GM12891 (cell line): ENCODE measurements around the gene VARS2.

Experiments
- DNase-seq: peaks from one replicate; pipeline ENCODE4 v3.0.0; 2011; ENCODE audit warnings: low spot score; ENCODE audit not compliant: insufficient read length
- FAIRE-seq: peaks from 2 replicates; lab custom pipeline; 2011; peaks lifted over from hg19 to GRCh38; lab: Jason Lieb, UNC
- PAX5 ChIP-seq: IDR thresholded peaks from 2 replicates; pipeline ENCODE4 v1.6.1; 2011; ENCODE audit warnings: low read length, moderate library complexity, mild to moderate bottlenecking; ENCODE audit not compliant: insufficient read depth, severe bottlenecking
- POLR2A ChIP-seq: IDR thresholded peaks from 2 replicates; pipeline ENCODE4 v1.6.1; 2011; ENCODE audit warnings: low read depth, low read length, control low read depth
- POLR2AphosphoS5 ChIP-seq: IDR thresholded peaks from 2 replicates; pipeline ENCODE4 v1.6.1; 2011; ENCODE audit warnings: low read depth, low read length, control low read depth
- POU2F2 ChIP-seq: IDR thresholded peaks from 2 replicates; pipeline ENCODE4 v1.6.1; 2011; ENCODE audit warnings: low read depth, mild to moderate bottlenecking, control low read depth, low read length, moderate library complexity
- SPI1 ChIP-seq: IDR thresholded peaks from 2 replicates; pipeline ENCODE4 v1.6.1; 2011; ENCODE audit warnings: low read depth, low read length, control low read depth
- TAF1 ChIP-seq: IDR thresholded peaks from 2 replicates; pipeline ENCODE4 v1.6.1; 2011; ENCODE audit warnings: low read depth, low read length, control low read depth

VARS2 gene

GRCh38 chr6:30889921-30890645, 24.0 kb upstream of the VARS2 start:
- TF ChIP-seq PAX5 (no peak), POLR2AphosphoS5 (no peak), POU2F2 (no peak), POLR2A (no peak), SPI1 (no peak), TAF1 (no peak)
- DNase-seq (no peak), FAIRE-seq (no peak)

GRCh38 chr6:30890646-30891449, 23.2 kb upstream of the VARS2 start:
- FAIRE-seq = no peak
- TF ChIP-seq SPI1 = no peak
- TF ChIP-seq PAX5 = no peak
- TF ChIP-seq TAF1 = no peak
- no peak for TF ChIP-seq POLR2A
- TF ChIP-seq POLR2AphosphoS5 = no peak
- no peak for TF ChIP-seq POU2F2
- no peak for DNase-seq

- TF ChIP-seq TAF1 (no peak), POLR2AphosphoS5 (no peak), PAX5 (no peak), POLR2A (no peak), SPI1 (no peak), POU2F2 (no peak)
- FAIRE-seq (no peak), DNase-seq (no peak)
Measured at GRCh38 chr6:30891450-30891723, 22.7 kb upstream of the VARS2 start.

DNA sequence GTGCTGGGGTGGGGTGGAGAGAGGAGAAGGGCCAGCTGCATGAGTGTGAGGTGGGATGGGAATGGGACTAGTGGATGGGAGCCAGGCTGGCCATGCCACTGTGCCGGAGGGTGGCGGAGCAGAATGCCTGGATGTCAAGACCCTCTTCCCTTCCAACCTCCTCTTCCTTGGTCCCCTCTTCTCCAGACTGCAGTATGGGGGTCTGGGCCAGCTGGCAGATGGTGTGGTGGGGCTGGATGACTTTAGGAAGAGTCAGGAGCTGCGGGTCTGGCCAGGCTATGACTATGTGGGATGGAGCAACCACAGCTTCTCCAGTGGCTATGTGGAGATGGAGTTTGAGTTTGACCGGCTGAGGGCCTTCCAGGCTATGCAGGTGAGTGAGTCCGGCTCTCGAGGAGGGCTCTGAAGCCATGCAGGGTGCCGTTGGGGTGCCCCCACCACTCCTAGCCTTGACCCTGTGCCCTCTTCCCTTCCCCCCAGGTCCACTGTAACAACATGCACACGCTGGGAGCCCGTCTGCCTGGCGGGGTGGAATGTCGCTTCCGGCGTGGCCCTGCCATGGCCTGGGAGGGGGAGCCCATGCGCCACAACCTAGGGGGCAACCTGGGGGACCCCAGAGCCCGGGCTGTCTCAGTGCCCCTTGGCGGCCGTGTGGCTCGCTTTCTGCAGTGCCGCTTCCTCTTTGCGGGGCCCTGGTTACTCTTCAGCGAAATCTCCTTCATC, 22.1 kb upstream of the VARS2 start:
- FAIRE-seq = no peak
- TF ChIP-seq TAF1 (no peak), POLR2AphosphoS5 (no peak), SPI1 (no peak), POU2F2 (no peak), POLR2A (no peak), PAX5 (no peak)

DNA sequence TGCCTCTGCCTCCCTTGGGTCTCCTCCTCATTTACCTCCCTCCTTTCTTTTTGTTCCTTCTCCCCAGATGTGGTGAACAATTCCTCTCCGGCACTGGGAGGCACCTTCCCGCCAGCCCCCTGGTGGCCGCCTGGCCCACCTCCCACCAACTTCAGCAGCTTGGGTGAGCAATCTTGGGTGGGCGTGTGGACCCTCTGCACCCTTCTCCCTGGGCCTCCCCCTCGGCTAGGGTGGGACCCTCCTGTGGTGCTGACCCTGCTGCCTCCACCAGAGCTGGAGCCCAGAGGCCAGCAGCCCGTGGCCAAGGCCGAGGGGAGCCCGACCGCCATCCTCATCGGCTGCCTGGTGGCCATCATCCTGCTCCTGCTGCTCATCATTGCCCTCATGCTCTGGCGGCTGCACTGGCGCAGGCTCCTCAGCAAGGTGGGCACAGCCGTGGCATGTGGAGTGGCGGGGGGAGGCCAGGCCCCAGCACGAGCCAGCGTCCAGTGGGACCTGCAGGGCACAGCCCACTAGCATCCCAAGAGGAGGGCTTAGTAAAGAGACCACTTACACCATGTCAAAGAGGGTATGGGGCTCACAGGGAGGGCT, 20.9 kb upstream of the VARS2 start:
- no peak for FAIRE-seq

More for the DNA sequence above, 22.1 kb upstream of the VARS2 start:
- no peak for DNase-seq

GRCh38 chr6:30893666-30894065, 20.4 kb upstream of the VARS2 start:
- DNase-seq = no peak
- TF ChIP-seq SPI1 = no peak
- TF ChIP-seq POLR2A = no peak
- TF ChIP-seq POU2F2 = no peak
- no peak for TF ChIP-seq POLR2AphosphoS5
- no peak for TF ChIP-seq PAX5
- FAIRE-seq = no peak

More for the DNA sequence above, 20.9 kb upstream of the VARS2 start:
- TF ChIP-seq PAX5 (no peak), TAF1 (no peak), POLR2AphosphoS5 (no peak), POLR2A (no peak), SPI1 (no peak), POU2F2 (no peak)
- no peak for DNase-seq

DNA sequence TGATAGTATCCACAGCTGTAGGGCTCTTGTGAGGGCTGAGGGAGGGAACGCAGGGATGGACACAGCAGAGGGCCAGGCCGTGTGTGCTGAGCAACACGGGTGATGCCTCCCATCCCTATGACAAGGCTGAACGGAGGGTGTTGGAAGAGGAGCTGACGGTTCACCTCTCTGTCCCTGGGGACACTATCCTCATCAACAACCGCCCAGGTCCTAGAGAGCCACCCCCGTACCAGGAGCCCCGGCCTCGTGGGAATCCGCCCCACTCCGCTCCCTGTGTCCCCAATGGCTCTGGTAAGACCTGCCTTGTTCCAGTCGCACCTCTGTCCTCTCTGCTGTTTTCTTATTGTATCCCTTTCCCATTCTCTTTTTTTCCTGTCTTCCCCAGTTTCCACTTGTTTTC, 19.7 kb upstream of the VARS2 start:
- no peak for FAIRE-seq
- no peak for TF ChIP-seq POLR2AphosphoS5
- TF ChIP-seq PAX5 = no peak
- TF ChIP-seq SPI1 = no peak
- no peak for TF ChIP-seq POLR2A
- no peak for TF ChIP-seq POU2F2
- no peak for TF ChIP-seq TAF1
- no peak for DNase-seq

DNA sequence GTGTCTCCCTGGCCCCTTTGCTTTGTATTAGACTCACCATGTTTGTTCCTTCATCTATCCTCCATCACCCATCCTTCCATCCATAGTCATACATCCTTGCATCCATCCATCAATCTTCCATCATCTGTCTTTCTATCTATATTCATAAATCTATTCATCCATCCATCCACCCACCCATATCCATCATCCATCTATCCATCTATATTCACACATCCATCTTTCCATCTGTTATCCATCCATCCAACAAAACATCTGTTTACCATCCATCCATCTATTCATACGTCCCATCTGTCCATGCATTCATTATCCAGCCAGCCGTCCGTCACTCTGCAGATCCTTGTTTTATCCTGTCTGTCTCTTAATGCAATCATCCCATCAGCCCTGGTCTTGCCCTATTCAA, 19.1 kb upstream of the VARS2 start:
- TF ChIP-seq POLR2A (no peak), TAF1 (no peak), PAX5 (no peak), POLR2AphosphoS5 (no peak), SPI1 (no peak), POU2F2 (no peak)
- no peak for DNase-seq
- no peak for FAIRE-seq

DNA sequence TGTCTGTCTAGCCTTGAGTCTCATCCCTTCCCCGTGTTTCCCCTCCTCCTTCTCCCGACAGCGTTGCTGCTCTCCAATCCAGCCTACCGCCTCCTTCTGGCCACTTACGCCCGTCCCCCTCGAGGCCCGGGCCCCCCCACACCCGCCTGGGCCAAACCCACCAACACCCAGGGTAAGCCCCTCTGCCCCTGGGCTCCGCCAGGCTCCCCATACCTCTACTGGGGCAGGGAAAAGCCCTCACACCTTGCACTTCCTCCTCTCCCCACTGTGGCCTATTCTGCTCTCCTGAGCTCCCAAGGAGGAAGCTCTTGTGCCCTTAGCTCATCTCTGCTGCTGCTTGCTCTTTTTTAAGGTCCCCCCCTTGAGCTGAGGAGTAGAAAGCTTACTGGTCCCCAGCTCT, 18.7 kb upstream of the VARS2 start:
- TF ChIP-seq POLR2AphosphoS5 (no peak), SPI1 (no peak), POLR2A (no peak), PAX5 (no peak), TAF1 (no peak), POU2F2 (no peak)
- DNase-seq (no peak), FAIRE-seq (no peak)
